Stimulated activated CD4-positive, alpha-beta T cell treated with anti-CD3 and anti-CD28 coated beads, TNF-alpha, amount 100 ng/mL, for 1 hour (primary cell): Measurements from ENCODE around the gene PAX8.

Source experiments
- DNase-seq, 3 donors: peaks; one replicate each; pipeline ENCODE4 v3.0.0-alpha.2; 2020; ENCODE audit warnings: low read depth in 3 of 3, low spot score in 1 of 3

Gene PAX8

GRCh38 chr2:113268621-113269360 is 9.9 kb downstream of the PAX8 start:
- no peak for DNase-seq

- no peak for DNase-seq
Measured at GRCh38 chr2:113266431-113266830, 12.3 kb downstream of the PAX8 start.

GRCh38 chr2:113264713-113265403 is 13.9 kb downstream of the PAX8 start:
- no peak for DNase-seq

- no peak for DNase-seq
Measured at GRCh38 chr2:113263546-113263945, 15.2 kb downstream of the PAX8 start.

GRCh38 chr2:113260991-113261390 is 17.7 kb downstream of the PAX8 start:
- DNase-seq, result no peak

- DNase-seq, result no peak
Measured at GRCh38 chr2:113258471-113259147, 20.1 kb downstream of the PAX8 start.

- DNase-seq, result no peak
Measured at GRCh38 chr2:113257516-113258264, 21.0 kb downstream of the PAX8 start.

- no peak for DNase-seq
Measured at GRCh38 chr2:113255140-113256070, 23.3 kb downstream of the PAX8 start.

GRCh38 chr2:113253453-113253852 is 25.3 kb downstream of the PAX8 start:
- no peak for DNase-seq

GRCh38 chr2:113252047-113252590 is 26.6 kb downstream of the PAX8 start:
- DNase-seq, result no peak

GRCh38 chr2:113251118-113251517 is 27.6 kb downstream of the PAX8 start:
- no peak for DNase-seq

GRCh38 chr2:113248997-113249770 is 29.5 kb downstream of the PAX8 start:
- DNase-seq, result peak; percentile 38 to 62 (median 54)

GRCh38 chr2:113246606-113247005 is 32.1 kb downstream of the PAX8 start:
- DNase-seq, result no peak

GRCh38 chr2:113245276-113245711 is 33.4 kb downstream of the PAX8 start:
- DNase-seq, result no peak

GRCh38 chr2:113242327-113242726 is 36.4 kb downstream of the PAX8 start:
- no peak for DNase-seq

GRCh38 chr2:113240915-113241911 is 37.5 kb downstream of the PAX8 start:
- peak in 1 of 3 donors; percentile 30 for DNase-seq

GRCh38 chr2:113240150-113240914 is 38.4 kb downstream of the PAX8 start:
- DNase-seq, result no peak
